Glomerular endothelial cell (primary cell): ENCODE data around the gene KRT8. TPM values are rescaled to one million over a fixed set of nuclear protein-coding genes. Genes with fewer than 3 reads are reported as not detected.
A peak's percentile ranks its signal among the peaks of the same experiment; 100 is the strongest.

Source experiments
- DNase-seq: peaks from one replicate; pipeline ENCODE4 v3.0.0-alpha.2; 2011; ENCODE audit warnings: low read depth, low spot score; ENCODE audit errors: extremely low read depth
- total RNA-seq: library from RNA; depleted of rRNA; stranded (reverse); fragments of >200 nt; gene quantifications from 2 replicates; pipeline ENCODE4 v1.2.3, GENCODE V29; 2015

KRT8 gene
- total RNA-seq, 1 donor from 2014 or later: 43.1 TPM

DNA sequence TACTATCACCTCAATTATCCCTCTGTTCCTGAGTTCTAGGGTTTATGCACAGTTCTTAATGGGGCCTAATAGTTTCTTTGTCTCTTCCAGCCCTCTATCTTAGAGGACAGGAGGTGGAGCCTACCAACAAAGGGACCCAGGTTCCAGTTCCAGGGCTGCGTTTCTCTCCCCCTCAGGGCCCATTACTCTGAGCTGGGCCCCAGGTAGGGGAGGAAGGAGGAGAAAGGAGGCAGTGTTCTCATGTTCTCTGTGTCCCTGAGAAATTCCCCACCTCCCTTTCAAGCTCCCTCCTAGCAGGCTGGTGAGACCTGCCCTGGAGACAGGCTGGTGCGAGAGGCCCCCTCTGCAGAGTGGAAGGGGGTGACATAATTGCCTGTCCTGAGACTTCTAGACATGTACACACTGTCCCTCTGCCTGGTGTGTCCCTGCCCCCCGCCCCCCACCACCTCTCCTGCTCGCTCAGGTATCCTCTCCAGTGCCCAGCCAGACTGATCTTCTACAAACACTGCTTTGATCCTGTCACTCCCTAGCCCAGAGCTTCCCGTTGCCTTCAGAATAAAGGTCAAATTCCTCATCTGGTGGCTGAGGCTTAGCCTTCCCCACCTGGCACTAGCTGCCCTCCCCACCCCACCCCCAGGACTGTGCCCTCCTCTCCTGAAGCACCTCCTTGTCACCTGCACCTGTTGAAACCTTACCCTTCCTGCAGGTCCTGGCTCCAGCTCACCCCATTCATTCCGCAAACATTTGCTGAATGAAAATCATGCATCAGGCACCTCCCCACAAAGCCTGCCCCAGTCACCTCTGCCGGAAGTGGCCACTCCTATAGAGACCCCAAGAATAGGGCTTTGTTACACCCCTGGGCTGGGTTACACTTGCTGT lies 21.1 kb upstream of the KRT8 start:
- no peak for DNase-seq

DNA sequence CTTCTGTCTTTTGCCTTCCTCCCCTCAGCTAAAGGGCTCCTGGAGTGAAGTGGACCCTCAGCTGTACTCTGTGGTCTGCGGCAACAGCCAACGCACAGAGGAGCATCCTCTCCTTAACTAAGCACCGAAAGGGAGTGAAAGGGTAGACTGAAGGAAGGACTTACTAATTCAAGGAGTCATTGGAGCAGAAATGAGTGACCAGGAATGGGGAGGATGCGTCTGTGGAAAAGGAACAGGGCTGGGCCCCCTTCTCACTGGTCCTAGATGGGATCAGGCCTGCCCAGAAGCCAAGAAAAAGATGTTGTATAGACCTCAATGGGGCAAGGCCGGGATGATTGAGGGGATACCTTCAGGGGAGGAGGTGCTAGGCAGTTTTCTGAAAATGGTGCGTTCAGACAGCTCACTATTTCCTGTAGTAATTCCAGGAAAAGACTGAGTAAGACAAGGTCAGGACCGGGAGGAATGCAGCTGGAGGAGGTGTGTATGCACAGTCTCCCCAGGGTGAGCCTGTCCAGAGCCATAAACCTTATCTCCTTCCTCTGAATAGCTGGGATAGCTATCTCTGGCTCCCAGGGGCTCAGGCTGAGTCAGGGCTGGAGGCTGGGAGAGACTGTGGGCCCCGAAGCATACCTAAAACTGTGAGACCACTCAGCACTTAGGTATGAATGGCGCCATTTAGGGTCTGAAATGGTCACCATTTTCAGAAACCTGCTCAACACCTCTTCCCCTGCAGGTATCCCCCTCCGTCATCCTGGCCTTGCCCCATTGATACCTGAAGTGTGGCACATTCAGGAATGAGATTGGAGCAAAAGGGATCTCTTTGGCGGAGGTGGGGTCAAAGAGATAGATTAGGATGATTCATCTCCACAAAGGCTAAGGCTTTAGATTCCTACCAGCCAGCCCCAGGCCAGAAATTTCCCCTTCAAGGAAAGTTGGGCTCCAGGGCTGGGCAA lies 20.2 kb upstream of the KRT8 start:
- peak; percentile 66 for DNase-seq

DNA sequence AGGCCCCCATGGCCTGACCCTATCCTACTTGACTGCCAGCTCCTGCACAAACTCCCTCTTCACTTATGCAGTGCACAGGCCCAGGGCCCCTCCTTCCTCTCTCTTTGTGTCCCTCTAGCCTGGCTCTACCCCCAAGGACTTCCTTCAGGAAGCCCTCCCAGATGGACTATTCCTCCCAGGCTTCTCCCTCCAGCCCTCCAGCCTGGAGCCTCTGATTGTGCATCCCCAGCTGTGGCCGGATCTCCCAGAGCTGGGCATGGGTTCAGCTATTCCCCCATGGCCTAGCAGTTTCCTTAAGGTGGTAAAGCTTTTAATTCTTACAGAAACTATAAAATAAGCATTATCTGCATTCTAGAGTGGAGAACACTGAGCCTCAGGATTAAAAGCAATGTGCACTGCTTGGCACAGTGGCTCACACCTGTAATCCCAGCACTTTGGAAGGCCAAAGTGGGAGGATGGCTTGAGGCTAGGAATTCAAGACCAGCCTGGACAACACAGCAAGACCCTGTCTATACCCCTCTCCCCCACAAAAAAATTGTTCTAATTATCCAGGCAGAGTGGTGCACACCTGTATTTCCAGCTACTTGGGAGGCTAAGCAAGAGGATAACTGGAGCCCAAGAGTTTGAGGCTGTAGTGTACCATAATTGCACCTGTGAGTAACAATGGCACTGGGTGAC lies 16.8 kb upstream of the KRT8 start:
- no peak for DNase-seq

GRCh38 chr12:52920937-52921336 lies 16.1 kb upstream of the KRT8 start:
- DNase-seq: no peak

DNA sequence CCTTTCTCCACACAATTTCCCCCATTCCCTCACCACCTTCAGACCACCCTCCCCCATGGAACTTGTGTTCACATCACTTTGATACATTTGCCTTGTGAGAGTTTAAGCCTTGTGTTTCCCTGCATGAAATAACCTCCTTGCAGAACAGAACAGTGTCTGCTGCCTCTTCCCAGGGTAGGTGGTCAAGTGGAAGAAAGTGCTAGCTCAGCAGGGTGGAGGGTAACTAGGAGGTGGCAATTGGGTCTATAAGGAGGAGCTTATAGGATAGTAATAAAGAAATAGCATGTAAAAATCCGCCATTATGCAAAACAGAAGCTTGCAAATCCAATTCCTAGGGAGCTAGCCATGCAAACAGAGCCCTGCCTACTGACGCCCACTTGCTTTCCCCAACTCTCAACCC lies 13.9 kb upstream of the KRT8 start:
- no peak for DNase-seq

DNA sequence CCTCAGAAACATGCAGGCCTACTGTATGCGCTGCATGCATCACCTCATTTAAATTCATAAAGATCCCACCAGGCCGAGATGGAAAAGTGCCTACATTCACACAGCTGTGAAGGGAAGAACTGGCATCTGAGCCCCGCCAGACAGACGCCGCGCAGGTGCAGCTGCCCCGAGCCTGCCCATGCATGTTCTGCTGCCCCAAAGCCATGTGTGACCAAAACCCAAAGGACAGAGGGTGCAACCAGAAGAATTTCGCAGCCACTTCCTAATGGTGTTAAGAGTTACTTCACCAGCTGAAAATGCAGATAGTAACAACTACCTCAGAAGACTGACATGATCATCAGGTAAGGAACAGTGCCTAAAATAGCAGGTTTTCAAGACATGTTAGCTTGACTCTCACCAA lies 13.5 kb upstream of the KRT8 start:
- DNase-seq: no peak

- no peak for DNase-seq
Observed at GRCh38 chr12:52917800-52918199, 12.9 kb upstream of the KRT8 start.

DNA sequence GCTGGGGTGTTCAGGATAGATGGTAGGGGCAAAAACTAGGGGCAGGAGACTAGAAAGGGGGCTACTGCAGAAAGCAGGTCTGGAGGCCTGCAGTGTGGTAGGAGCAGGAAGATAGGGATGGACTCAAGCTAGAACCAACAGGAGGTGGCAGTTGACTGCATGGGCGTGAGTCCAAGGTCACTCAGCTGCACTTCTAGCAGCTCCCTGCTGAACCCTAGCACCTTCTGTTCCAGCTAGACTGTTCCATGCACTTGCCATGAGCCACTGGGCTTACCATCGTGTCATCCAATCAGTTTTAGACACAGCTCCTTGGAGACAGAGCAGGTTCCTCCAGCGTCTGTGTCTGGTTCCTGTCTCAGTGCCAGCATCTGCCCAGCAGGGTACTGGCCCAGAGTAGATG lies 11.3 kb upstream of the KRT8 start:
- no peak for DNase-seq

DNA sequence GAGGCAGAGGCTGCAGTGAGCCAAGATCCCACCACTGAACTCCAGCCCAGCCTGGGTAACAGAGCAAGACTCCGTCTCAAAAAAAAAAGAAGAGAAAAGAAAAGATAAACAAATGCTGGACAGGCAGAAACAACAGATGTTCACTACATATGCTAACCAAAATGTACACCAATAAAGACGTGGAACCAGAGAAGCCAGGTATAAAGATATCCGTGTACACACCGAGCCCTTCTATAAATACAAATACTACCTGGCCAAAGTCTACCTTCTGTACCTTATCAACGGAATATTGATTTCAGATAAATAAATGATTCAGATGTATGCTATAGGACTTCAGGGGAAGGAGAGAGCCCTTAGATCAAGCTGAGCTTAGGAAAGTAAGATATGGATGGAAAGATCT lies 10.8 kb upstream of the KRT8 start:
- no peak for DNase-seq

DNA sequence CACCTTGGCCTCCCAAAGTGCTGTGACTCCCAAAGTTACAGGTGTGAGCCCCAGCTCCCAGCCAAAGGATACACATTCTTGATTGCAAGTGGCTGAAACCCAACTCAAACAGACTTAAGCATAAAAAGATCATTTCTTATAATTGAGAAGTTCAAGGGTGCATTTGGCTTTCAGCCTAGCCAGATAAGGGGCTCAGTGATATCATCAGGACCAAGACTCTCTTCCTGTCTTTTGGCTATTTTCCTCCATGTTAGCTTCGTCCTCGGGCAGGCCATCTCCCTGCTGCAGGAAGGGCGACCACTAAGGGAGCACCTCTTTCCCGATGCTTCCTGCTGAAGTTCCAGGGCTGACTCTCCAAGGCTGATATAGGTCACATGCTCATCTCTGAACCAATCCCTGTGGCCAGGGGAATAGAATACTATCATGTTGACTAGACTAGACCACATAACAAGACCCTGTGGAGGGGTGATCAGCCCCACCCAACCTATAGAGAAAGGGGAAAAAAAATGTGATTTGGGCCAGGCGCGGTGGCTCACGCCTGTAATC lies 9.8 kb upstream of the KRT8 start:
- no peak for DNase-seq

DNA sequence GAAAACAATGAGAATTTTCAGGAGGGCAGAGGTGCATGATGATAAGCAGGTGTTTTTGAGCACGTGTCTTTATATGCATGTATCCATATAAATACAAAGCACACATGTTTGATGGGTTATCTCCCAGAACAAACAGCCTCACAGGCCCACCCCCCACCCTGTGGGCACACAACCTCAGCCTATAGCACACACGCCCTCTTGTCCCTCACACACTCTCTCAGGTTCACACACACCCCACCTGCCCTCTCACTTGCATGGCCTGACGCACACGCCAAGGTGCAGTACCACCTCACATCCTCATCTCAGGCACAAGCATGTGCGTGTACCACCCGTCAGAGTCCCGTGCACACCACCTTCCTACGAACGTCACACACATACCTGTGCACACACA lies 8.6 kb upstream of the KRT8 start:
- DNase-seq: no peak

DNA sequence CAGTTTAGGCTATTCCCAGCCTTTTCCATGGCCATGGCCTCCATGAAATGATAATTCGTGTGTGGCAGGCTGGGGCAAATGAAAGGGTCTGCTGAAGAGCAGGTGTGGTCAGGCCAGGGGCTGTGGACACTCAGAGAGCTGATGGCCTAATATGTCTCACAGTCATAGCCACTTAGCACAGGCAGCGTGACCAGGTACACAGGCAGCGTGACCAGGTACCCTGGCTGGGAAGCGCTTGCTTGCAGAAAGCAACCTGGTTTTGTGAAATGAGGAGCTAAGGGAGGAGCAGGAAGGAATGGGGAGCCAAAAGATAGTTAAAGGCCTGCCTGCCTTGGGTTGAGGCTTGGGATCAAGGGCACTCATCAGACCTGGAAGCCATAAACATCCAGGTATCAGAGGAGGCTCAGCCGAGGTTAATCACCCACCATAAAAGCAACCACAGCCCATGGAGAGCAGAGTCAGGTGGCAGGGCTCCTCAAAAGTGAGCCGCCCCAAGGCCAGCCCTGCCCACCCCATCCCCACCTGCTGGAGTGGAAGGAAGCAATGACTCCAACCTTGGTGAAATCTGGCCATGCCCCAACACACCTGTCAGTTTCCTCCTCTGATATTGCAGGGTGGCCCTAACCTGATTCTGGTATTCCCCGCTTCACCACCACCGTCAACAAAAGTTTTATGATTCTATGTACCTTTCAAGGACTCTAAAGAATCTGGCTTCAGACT lies 8.0 kb upstream of the KRT8 start:
- no peak for DNase-seq

DNA sequence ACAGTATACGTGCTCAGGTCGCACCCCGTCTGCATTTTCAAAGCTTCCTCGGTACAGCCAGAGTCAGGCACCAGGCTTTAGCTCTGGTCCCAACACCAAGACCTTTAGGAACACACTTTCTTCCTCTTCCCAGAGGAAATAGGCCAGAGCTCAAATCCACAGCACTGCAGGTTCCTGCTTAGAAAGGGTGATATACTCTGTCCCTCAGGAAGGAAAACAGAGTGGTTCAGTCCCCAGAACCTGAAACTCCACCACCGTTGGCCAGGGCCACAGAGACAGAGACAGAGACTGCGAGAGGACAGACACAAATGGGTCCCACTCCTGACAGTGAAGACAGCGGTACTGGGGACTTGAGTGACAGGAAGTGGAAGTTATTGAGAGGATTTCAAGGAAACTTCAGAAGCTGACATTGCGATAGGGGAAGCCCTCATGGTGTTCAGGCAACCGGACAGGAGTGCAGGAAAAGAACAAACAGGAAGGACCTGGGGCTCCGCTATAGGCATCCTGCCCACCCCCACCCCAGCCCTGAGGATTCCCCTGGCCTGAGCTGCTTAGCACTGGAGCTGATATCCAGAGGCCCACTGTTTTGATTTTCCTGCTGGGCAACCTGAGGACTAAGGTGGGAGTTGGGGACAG lies 5.5 kb upstream of the KRT8 start:
- no peak for DNase-seq

- no peak for DNase-seq
Observed at GRCh38 chr12:52909796-52910195, 4.9 kb upstream of the KRT8 start.

- no peak for DNase-seq
Observed at GRCh38 chr12:52909331-52909730, 4.5 kb upstream of the KRT8 start.

DNA sequence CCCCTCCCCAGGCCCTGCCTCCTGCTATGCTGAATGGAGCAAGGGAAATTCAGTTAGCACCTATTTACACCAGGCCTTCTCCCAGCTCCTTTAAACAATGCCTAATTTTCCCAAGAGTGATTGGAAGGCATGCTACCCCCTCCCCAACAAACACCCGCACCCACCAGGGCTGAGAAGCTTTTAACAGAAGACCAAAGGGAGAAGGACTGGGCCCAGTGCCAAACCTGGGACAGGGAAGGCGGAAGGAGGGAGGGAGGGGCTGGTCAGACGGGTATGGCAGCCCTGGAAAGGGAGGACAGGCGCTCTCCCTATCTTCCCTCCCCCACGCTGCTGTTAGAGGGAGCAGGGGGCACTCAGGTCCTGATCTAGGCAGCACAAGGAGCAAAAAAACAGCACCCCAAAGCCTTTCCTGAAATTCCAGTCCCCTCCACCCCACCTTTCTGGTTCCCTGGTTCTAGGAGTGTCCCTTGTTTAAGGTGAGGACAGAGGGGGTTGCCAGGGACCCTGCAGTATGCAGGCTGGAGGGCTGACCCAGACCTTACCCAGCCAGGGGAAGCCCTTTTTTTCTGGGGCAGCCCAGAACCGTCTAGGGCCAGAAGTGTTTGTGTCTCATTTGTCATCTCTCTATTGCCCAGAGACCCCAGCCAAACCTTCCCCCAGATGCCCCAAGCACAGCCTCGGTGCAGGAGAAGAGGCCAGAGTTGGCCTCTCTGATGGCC lies 2.4 kb upstream of the KRT8 start:
- DNase-seq: no peak

DNA sequence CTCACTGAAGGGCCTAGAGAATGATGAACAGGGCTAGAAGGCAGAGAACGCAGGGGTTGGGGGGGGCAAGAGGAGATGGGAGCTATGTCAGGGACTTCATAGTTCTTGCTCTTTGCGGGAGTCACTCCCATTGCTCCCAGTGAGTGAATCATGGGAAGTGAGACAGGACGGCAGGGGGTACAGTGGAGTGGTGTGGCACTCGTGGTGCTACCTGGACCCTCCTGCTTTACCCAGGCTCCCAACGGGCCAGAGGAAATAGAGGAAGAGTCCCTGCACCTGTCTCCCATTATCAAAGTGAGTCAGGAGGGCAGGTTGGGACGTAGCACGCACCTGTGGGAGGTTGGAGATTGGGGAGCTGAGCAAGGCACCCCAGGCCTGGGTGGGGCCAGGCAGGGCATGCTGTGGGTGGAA lies 1.3 kb upstream of the KRT8 start:
- DNase-seq: no peak

DNA sequence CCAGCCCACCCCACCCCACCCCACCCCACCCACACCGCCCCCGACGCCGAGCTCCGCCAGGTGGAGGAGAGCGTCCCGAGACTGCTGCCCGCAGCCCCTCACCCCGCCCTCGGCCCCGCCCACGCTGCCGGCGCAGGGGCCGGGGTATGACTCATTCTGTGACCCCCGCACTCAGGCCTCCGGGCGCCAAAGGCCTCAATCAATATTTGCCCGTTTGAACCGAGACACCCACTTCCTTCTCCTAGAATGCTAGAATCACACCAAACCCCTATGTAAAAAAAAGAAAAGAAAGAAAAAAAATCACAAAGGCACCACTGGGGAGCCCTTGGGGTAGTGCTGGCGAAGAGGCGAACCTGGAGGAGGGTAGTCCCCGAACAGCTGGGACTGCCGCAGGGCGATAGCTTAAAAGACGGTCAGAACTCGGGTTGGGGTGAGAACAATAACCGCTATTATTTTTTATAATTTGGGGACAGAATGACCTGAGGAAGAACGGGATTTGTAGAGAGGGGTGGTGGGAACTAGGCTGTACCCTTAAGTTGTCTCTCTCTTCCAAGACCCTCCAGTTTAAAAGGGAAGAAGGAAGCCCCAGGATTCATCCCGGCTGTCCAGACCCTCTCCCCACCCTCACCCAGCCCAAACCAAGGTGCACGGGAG lies 894 bp downstream of the KRT8 start:
- no peak for DNase-seq
